GM12874 (cell line): ENCODE measurements around the gene GABRB2.

Experiments
- CTCF ChIP-seq: IDR thresholded peaks from 2 replicates; pipeline ENCODE4 v1.5.1; 2011; ENCODE audit warnings: low read depth, mild to moderate bottlenecking, control low read depth, low read length, moderate library complexity; ENCODE audit not compliant: insufficient read depth

GABRB2 gene

DNA sequence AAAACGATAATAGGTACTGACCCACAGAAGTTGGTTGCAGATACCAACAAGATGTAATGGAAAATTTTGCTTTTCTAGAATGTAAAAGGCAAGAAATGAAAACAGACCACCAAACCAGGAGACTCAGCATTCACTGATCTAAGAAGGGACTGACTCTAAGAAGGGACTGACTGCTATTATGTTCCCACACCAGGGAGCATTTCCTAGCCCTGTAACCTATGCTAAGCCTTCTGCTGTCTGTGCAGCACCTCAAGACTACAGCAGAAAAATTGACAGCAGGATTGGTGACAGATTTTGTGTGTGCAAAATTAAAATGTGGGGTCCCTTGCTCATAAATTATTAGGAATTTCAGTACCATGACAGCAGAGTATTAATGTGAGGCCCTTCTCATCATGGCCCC is 154.8 kb downstream of the GABRB2 start:
- TF ChIP-seq CTCF: no peak

DNA sequence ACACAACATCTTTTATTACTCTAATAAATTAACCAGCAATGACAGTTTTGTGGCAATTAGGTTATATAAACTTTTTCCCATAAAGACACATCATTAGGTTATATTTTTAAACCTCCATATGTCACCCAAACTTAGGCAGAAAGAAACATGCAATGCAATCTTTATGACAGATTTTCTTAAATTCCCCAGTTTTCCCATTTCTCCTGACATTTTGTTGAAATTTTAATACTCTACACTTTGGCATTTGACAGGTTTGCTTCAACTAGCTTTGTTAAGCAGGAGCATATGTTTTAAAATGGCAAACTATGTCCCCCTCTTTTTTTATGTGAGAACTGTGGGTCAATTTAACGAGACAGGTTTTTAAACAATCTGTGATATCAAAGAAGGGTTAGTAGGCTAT is 155.5 kb downstream of the GABRB2 start:
- no peak for TF ChIP-seq CTCF

DNA sequence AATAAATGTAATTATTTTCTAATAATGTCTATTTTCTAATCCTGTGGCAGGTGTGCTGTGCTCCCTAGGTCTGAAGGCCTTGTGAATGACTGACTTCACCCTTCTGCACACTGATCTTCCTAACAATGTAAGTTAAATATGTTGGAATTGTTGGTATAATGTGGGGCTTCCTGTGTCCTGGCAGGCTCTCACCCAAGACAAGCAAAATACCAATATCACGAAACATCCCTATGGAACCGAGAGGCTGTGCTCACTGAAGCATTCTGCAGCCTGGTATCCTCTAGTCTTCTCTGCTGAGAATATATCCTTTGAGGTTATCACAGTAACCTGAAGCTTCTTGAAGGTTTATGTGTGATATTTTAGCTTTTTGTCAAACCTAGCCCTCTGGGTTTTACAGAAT is 159.4 kb downstream of the GABRB2 start:
- TF ChIP-seq CTCF: no peak

DNA sequence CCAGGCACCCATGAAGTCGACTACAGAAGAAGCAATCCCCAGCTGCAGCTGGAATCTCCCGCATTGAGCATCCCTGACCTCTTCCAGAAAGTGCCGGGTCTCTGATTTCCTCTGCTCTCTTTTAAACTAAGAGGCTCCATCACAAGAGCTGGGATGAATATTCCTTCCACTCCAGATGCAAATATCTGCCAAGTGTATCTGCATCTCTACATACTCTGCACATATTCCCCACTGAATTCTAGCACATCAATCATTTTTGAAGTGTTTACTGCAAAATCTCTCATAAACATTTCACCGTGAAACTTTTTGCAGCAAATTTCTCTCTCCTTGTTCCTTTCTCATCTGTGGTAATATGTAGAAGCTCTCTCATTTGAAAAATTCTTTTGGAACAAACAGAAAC is 161.5 kb downstream of the GABRB2 start:
- no peak for TF ChIP-seq CTCF

GRCh38 chr5:161382685-161383084 is 163.8 kb downstream of the GABRB2 start:
- no peak for TF ChIP-seq CTCF

DNA sequence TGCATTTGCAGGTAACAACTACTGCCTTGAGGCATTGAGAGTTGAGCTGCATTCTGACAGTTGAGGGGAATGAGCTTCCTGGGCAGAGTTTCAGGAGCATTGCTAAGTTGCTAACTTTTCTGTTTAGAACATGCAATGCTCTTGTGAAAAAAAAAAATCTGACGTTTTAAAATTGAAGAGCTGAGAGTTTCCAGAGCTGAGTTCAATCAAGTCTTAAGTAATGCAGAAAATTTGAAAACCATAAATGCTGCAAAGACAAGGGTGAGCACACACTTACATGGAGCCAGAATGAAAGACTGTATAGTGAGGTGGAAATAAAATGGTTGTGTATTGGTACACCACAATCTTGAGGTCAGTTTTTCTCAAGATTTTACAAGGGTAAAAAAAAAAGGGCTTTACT is 166.0 kb downstream of the GABRB2 start:
- TF ChIP-seq CTCF: no peak

GRCh38 chr5:161378701-161379100 is 167.8 kb downstream of the GABRB2 start:
- TF ChIP-seq CTCF: no peak

DNA sequence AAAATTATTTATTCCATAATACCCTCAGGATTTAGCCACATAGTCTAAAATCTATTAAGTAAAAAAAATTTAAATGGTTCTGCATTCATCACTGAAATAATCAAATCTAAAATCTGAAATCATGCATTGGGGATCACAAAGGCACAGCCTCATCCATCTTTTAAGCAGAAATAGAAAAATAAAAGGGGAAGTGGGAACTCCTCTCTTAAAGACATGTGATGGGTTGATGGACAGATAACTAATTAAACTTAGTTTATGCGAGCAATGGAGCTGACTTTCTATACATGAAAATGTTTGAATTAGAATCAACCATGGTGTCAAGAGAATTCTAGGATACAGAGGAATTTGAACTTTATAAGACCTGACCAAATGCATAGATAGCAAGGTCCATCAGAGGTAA is 170.5 kb downstream of the GABRB2 start:
- no peak for TF ChIP-seq CTCF
